Adrenal gland (tissue), 12 donors: ENCODE measurements around the gene P3H2. TPM values are rescaled to one million over a fixed set of nuclear protein-coding genes. Genes with fewer than 3 reads are reported as not detected.
"Not testable (repeated sequence)": the region's sequence is repeated elsewhere in the genome, so short reads cannot be mapped to it uniquely, and the experiment has no call there.

Source experiments
- DNase-seq, 7 donors: peaks; one replicate each; pipeline ENCODE4 v3.0.0-alpha.2; 2019 to 2020
- H3K27ac ChIP-seq, 5 donors: fragments of 200-600 bp; sonication (generic) in 4 of 5; 1 replicate in 3 of 5; 2 replicates in 2 of 5; pipeline versions ENCODE4 v1.5.1 to v1.8.0; 2016 to 2020; ENCODE audit warnings: mild to moderate bottlenecking in 1 of 5
- H3K27me3 ChIP-seq: fragments of 200-600 bp; 2 replicates; pipeline ENCODE4 v1.8.0; 2021
- H3K36me3 ChIP-seq, 2 donors: fragments of 200-600 bp; replicated peaks in 1 of 2; 1 replicate in 1 of 2; 2 replicates in 1 of 2; pipeline versions ENCODE4 v1.5.1 to v1.8.0; 2018 to 2022
- H3K4me1 ChIP-seq, 2 donors: fragments of 200-600 bp; replicated peaks in 1 of 2; 1 replicate in 1 of 2; 2 replicates in 1 of 2; pipeline versions ENCODE4 v1.5.1 to v1.8.0; 2018 to 2021
- H3K4me3 ChIP-seq, 4 donors: fragments of 200-600 bp; sonication (generic) in 3 of 4; one replicate each; pipeline ENCODE4 v1.5.1; 2016 to 2018
- H3K9me3 ChIP-seq, 3 donors: fragments of 200-600 bp; sonication (generic) in 1 of 3; replicated peaks in 1 of 3; 1 replicate in 2 of 3; 2 replicates in 1 of 3; pipeline versions ENCODE4 v1.5.1 to v1.8.0; 2016 to 2021
- CTCF ChIP-seq, 6 experiments: fragments of 450-650 bp in 4 of 6; fragments of 200-600 bp in 2 of 6; sonication (generic) in 1 of 6; IDR thresholded peaks; 1 replicate in 5 of 6; 2 replicates in 1 of 6; pipeline versions ENCODE4 v1.5.1 to v1.8.0; 2016 to 2021; ENCODE audit warnings: antibody characterized with exemption in 6 of 6, mild to moderate bottlenecking in 2 of 6, moderate library complexity in 1 of 6
- POLR2A ChIP-seq, 2 donors: fragments of 450-650 bp; IDR thresholded peaks; one replicate each; pipeline ENCODE4 v1.6.1; 2017; ENCODE audit warnings: antibody characterized with exemption in 2 of 2, mild to moderate bottlenecking in 2 of 2, moderate library complexity in 1 of 2
- WGBS, 4 donors: extraction: QIAGEN DNeasy Blood & Tissue Kit in 2 of 4; methylation state at CpG; one replicate each; pipeline versions ENCODE4 v1.1.5 to v1.1.7; 2013 to 2017; 5-methylcytosine and 5-hydroxymethylcytosine counted together
- intact Hi-C, 2 donors: fragments of 100-400 bp; cut with DNase I; formaldehyde crosslinking; loops; one replicate each; pipeline versions ENCODE4 v1.14.1 to v1.15.0; 2022 to 2023
- polyA plus RNA-seq, 3 donors: library from polyadenylated mRNA; stranded (reverse); fragments of 200-250 nt in 2 of 3; fragments of 350-450 nt in 1 of 3; fragmentation: Illumina TruSeq in 1 of 3; extraction: RNeasy Lipid Tissue Mini Kit (QIAGEN cat#74804) in 1 of 3; gene quantifications; one replicate each; pipeline ENCODE4 v1.2.3, GENCODE V29; 2013 to 2014
- total RNA-seq, 9 donors: library from RNA; depleted of rRNA in 4 of 9; stranded (reverse); fragments of >200 nt in 4 of 9; fragments of 120-200 nt in 1 of 9; fragmentation: NEBNext Ultra II Directional in 1 of 9; extraction: Animal tissue kit (Norgen Biotek cat#: 25700) in 1 of 9; gene quantifications; one replicate each; pipeline versions ENCODE4 v1.1.0 to v1.2.4, GENCODE V29; 2013 to 2023
- donor health status: healthy with polysubstance abuse.
- donor health status: Bipolar disorder and iron deficiency.
- donor health status: DM: yes; HTN: yes; CAD: no.
- donor health status: DM: no; HTN: no; CAD: no.
- donor health status: DM: no; HTN: no; CAD: no.
- donor health status: DM: yes; HTN: yes; CAD: no.

The P3H2 gene
- total and polyA plus RNA-seq, 12 donors: 22.8 to 175 (median 88.1) TPM

GRCh38 chr3:190167936-190168680 lies 47.4 kb upstream of the P3H2 start:
- Histone ChIP-seq H3K4me3 (no peak overlapping the region), H3K4me1 (peaks cover 0 to 4% of the 10 kb centered on the region in 2 donors), H3K27ac (no peak overlapping the region), H3K9me3 (peaks cover 0 to 6% (median 0%) of the 10 kb centered on the region in 3 donors), H3K27me3 (no peaks in the 10 kb centered on the region), H3K36me3 (no peaks in the 10 kb centered on the region)
- DNase-seq: peak in 2 of 7 donors; percentile 15 to 41
- WGBS, 4 donors: 67 to 89% (median 82%) methylated on average over 6 of the region's 6 CpGs
- intact Hi-C loops: no loop called here
- TF ChIP-seq CTCF (IDR thresholded peaks at IDR 0.05) (no peak), POLR2A (IDR thresholded peaks at IDR 0.05) (no peak)

GRCh38 chr3:190166948-190167347 lies 46.3 kb upstream of the P3H2 start:
- TF ChIP-seq POLR2A (IDR thresholded peaks at IDR 0.05) (no peak), CTCF (IDR thresholded peaks at IDR 0.05) (no peak)
- H3K4me3 ChIP-seq: no peak overlapping the region
- no peaks in the 10 kb centered on the region for H3K9me3 ChIP-seq
- intact Hi-C loops: no loop called here
- no peak overlapping the region for H3K27ac ChIP-seq
- 91 to 95% (median 92%) methylated on average over 4 of the region's 4 CpGs for WGBS, 4 donors
- no peak for DNase-seq
- no peaks in the 10 kb centered on the region for H3K36me3 ChIP-seq
- peaks cover 0 to 4% of the 10 kb centered on the region in 2 donors for H3K4me1 ChIP-seq
- H3K27me3 ChIP-seq: no peaks in the 10 kb centered on the region

GRCh38 chr3:190165253-190165652 lies 44.6 kb upstream of the P3H2 start:
- peaks cover 0 to 4% of the 10 kb centered on the region in 2 donors for H3K4me1 ChIP-seq
- intact Hi-C loops: no loop called here
- no peak for TF ChIP-seq CTCF (IDR thresholded peaks at IDR 0.05)
- H3K4me3 ChIP-seq: no peak overlapping the region
- no peak for DNase-seq
- H3K36me3 ChIP-seq: no peaks in the 10 kb centered on the region
- H3K9me3 ChIP-seq: no peaks in the 10 kb centered on the region
- no peaks in the 10 kb centered on the region for H3K27me3 ChIP-seq
- H3K27ac ChIP-seq: no peak overlapping the region

GRCh38 chr3:190162013-190162412 lies 41.3 kb upstream of the P3H2 start:
- H3K9me3 ChIP-seq, H3K27me3 ChIP-seq, DNase-seq, H3K27ac ChIP-seq, H3K4me1 ChIP-seq, H3K36me3 ChIP-seq, intact Hi-C loops, H3K4me3 ChIP-seq: not testable (repeated sequence)
- WGBS, 4 donors: 79 to 93% (median 89%) methylated on average over 8 to 9 of the region's 9 CpGs

GRCh38 chr3:190159902-190160435 lies 39.3 kb upstream of the P3H2 start:
- WGBS, 4 donors: 88 to 93% (median 89%) methylated on average over 5 of the region's 5 CpGs
- no peak overlapping the region for H3K27ac ChIP-seq
- no peaks in the 10 kb centered on the region for H3K27me3 ChIP-seq
- peaks cover 0 to 8% of the 10 kb centered on the region in 2 donors for H3K4me1 ChIP-seq
- no peaks in the 10 kb centered on the region for H3K9me3 ChIP-seq
- DNase-seq: no peak
- intact Hi-C loops: no loop called here
- no peak for TF ChIP-seq CTCF (IDR thresholded peaks at IDR 0.05)
- TF ChIP-seq POLR2A (IDR thresholded peaks at IDR 0.05): no peak
- H3K36me3 ChIP-seq: no peaks in the 10 kb centered on the region
- H3K4me3 ChIP-seq: no peak overlapping the region
